Measurements from ENCODE around the gene ACTN1.
"Not testable (repeated sequence)": the region's sequence is repeated elsewhere in the genome, so short reads cannot be mapped to it uniquely, and the experiment has no call there.

The ACTN1 gene

GRCh38 chr14:68979021-68979721 is at the start of gene ACTN1:
Gene ACTN1, minus strand, starts transcription at chr14:68979302. Its CDS starts 246 bp downstream, at chr14:68979056.
- DNase-seq = peak; percentile 74

- no peak for DNase-seq
Observed at GRCh38 chr14:69027242-69027913, 48.3 kb upstream of the ACTN1 start.

GRCh38 chr14:69023035-69023434 is 43.9 kb upstream of the ACTN1 start:
- DNase-seq = no peak

DNA sequence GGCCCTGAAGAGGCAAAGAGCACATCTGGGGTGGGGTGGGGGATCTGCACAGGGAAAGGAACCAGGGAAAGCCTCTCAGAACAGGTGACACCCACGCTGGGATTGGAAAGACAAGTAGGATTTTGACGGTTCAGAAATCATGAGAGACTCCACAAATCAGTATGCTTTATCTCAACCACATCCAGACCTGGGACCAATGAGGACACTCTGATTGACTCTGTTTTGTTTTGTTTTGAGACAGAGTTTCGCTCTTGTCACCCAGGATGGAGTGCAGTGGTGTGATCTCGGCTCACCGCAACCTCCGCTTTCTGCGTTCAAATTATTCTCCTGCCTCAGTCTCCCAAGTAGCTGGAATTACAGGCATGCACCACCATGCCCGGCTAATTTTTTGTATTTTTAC is 43.0 kb upstream of the ACTN1 start:
- DNase-seq = not testable (repeated sequence)

DNA sequence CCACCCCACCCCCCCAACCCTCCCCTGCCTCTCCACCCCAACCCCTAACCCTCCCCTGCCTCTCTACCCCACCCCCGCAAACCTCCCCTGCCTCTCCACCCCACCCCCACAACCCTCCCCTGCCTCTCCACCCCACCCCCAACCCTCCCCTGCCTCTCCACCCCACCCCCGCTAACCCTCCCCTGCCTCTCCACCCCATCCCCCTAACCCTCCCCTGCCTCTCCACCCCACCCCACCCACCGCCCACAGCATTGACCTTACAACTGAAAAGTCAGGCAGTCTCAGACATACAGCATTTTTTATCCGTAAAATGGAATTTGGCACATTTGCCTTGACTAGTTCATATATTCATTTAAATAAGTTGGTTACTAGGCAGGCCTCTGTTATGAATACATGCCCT is 38.6 kb upstream of the ACTN1 start:
- no peak for DNase-seq

DNA sequence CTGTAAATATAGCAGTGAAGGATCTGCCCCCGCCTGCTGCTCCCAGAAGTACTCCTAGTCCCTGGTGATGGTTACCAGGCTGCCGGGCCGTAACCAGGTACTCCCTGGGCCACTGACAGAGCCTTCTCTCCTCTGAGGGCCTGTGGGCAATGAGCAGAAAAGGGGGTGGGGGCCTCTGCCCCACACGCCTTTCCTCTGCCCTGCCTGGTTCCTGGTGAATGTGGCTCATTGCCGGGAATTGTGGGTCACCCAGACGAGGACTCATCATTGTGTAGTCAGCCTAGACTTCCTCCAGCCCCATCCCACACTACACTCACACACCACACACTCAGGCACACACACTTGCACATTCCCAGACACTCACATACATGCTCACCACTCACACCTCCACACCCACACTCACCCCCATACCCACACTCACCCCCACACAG is 35.7 kb upstream of the ACTN1 start:
- no peak for DNase-seq

GRCh38 chr14:69013943-69014782 is 35.1 kb upstream of the ACTN1 start:
- DNase-seq = no peak

DNA sequence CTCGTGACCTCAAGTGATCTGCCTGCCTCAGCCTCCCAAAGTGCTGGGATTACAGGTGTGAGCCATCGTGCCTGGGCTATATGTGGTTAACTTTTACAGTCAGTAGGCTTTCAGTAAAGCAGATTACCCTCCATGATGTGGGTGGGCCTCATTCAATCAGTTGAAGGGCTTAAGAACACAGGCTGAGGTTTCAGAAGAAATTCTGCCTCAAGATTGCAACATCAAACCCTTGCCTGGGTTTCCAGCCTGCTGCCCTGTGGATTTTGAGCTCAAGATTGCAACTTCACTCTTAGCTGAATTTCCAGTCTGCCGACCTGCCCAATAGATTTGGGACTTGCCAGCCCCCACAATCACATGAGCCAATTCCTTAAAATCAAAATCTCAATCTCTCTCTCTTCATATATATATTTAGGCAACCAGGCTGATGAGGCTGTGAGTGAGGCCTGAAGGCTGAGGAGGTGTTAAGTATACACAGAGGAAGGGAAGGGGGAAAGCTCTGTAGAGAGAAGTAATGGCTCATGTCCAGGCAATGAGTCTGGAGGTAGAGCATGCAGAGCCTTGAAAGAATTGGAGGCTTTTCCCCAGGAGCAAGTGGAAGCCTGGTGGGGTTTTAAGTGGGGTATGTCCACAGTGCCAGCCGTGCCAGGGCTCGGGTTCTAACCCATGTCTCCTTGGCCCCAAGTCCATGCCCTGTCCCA is 33.3 kb upstream of the ACTN1 start:
- no peak for DNase-seq

GRCh38 chr14:69010648-69011047 is 31.5 kb upstream of the ACTN1 start:
- no peak for DNase-seq

GRCh38 chr14:69008421-69008884 is 29.4 kb upstream of the ACTN1 start:
- DNase-seq = no peak

- no peak for DNase-seq
Observed at GRCh38 chr14:69006346-69006745, 27.2 kb upstream of the ACTN1 start.

- DNase-seq = no peak
Observed at GRCh38 chr14:69005432-69006148, 26.5 kb upstream of the ACTN1 start.

DNA sequence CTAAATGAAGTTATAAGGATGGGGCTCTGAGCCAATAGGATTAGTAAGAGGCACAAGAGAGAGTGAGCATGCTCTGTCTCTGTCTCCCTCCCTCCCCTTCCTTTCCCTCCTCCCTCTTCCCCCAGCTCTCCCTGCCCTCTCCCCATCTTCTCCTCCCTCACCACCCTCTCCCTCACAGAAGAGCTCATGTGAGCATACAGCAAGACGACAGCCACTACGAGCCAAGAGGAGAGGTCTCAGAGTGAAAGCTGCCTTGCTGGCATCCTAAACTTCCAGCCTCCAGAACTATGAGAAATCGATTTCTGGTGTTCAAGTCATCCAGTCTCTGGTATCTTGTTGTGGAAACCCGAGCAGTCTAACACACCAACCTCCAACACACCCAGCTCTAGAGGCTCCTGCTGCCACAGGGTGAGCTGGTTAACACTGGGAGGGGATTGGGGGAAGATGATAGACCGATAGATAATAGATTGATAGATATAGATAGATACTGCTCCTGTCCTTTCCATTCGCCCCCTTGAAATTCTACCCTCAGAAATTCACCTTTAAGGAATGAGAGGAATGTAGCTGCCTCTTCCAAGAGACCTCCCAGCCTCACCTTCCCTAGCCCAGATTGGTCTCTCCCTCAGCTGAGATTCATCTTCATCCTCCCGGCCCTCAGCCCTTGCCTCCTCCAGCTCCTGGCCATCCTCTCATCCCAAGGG is 25.8 kb upstream of the ACTN1 start:
- no peak for DNase-seq

DNA sequence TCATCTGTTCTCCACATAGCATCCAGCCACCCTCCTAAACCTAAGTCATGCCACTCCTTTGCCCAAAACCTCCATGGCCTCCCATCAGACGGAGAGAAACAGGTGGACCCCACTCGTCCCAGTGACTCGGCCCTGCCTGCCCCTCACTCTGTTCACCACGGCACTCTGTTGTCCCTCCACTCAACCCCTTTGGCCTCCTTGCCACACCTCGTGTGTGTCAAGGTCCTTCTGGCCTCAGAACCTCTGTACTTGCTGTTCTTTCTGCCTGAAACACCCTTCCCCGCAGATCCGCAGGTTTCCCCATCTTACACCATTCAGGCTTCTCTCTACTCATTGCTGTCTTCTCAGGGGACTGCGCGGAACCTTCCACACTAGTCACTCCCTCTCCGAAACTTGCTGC is 24.5 kb upstream of the ACTN1 start:
- DNase-seq = no peak

DNA sequence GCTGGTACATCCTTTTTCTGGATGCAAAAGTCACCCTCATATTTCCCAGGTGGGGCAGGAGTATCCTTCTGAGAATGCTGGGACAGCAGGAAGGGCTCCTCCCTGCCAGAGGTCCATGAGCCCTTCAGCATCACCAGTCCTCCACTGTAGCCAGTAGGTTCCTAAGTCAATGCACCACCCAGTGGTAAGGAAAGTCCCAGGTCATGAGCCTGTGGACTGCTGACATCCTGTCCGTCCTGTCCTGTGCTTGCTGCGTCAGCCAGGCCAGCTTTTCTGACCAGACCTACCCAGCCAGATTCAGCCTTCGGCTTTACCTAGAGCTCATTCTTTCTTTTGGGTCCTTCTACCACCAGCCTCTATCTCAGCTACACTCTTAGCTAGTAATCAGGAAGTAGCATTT is 23.0 kb upstream of the ACTN1 start:
- peak; percentile 19 for DNase-seq

DNA sequence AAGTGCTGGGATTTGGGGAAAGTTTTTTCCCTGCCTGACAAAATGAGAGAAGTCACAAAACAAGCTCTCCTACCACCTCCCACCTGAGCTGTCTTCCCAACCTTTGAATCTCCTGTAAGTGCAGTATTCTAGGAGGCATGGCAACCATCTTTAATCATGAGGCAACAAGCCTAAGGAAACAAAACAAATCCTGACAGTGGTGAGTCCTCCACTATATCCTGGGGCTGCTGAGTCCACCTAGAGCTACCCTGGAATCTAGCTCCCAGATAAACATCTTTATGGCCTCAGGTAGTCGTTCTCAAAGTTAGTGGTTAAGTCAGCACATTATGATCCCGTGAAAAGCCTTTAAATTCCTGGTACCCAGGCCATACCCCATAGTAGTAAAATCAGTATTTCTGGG is 22.3 kb upstream of the ACTN1 start:
- DNase-seq = no peak

GRCh38 chr14:68998062-68998461 is 19.0 kb upstream of the ACTN1 start:
- no peak for DNase-seq

- DNase-seq = no peak
Observed at GRCh38 chr14:68995731-68996130, 16.6 kb upstream of the ACTN1 start.

DNA sequence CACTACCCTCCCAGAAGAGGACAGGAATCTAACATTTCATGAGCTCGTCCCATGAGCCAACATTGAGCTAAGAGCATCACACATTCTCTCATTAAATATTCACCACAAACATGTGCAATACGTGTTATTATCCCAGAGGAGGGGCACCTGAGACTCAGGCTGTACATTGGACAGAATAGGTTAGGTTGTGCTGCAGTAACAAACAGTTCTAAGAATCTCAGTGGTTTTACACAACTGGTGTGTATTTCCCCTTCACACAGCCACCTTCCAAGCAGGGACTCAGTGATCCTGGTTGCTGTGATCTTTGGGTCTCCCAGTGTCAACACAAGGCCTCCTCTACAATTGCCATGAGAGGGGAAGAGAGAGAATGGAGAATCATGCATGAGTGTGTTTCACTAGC is 15.0 kb upstream of the ACTN1 start:
- DNase-seq = no peak

DNA sequence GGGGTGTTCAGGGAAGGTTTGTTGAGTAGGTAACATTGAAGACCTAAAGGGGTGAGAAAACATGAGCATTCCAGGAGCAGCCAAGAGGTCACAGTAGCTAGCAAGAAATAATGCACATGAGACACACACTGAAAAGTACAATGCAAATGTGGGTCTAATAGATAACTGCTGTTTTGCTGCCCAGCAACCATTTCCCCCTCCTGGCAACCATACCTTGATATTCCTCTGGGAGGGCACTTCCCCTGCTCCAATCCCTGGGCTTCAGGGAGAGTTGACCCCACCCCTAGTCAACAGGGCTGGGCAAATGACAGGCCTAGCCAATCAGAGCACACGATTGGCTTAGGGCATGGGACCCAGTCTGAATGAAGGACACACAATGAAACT is 8.5 kb upstream of the ACTN1 start:
- DNase-seq = no peak

DNA sequence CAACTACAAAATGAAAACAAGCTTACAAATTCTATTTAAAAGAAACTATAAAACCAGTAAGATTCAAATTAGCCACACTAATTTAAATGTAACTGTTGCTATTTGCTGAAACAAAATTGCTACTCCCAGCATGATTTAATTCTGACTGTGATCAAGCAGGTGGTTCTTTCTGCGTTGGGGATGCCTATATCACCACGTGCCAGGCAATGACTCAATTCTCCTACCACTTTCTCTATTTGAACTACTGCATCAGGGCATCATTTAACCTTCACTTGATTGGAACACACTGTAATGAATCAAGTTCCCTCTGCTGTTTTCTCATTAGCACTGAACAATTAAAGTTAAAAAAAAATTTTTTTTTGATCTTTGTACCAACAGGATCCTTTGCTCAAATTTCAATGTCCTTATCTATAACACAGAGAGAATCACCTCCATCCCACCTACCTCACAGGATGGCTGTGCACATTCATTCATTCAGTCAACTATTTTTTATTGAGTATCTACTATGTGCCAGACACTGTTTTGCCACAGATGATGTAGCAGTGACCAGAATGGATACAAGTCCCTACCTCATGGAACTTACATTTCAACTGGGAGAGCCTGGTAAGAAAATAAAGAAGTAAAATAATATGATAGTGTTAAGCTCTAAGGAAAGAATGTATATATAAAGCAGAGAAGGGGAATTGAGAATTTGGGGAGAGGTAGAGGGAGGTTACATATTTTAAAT is 8.0 kb upstream of the ACTN1 start:
- no peak for DNase-seq

All from CD4-positive, alpha-beta T cell treated with Interleukin-10 for 1 hour (primary cell).